MM.1S (cell line): ENCODE measurements around the gene ANKRD13A.

Source experiments
- DNase-seq: peaks from one replicate; pipeline ENCODE4 v3.0.0-alpha.2; 2015
- H2AFZ ChIP-seq: fragments of 300-600 bp; sonication (generic); 2 replicates; pipeline ENCODE4 v1.6.0; 2016; ENCODE audit warnings: antibody characterized with exemption, low read length
- H3F3A ChIP-seq: fragments of 300-600 bp; sonication (generic); 2 replicates; pipeline ENCODE4 v1.6.1; 2016; ENCODE audit warnings: mild to moderate bottlenecking, antibody characterized with exemption, low read length, moderate library complexity, mixed read lengths; ENCODE audit not compliant: insufficient read depth
- H3K27ac ChIP-seq: fragments of 300-600 bp; sonication (generic); 2 replicates; pipeline ENCODE4 v1.5.1; 2016; ENCODE audit warnings: mild to moderate bottlenecking, low read length
- H3K27me3 ChIP-seq: fragments of 300-600 bp; sonication (generic); replicated peaks from 2 replicates; pipeline ENCODE4 v1.6.0; 2016; ENCODE audit warnings: low read length; ENCODE audit not compliant: insufficient read depth
- H3K36me3 ChIP-seq: fragments of 300-600 bp; sonication (generic); replicated peaks from 2 replicates; pipeline ENCODE4 v1.6.1; 2016; ENCODE audit warnings: mild to moderate bottlenecking, low read length, mixed read lengths; ENCODE audit not compliant: insufficient read depth
- H3K4me1 ChIP-seq: fragments of 300-600 bp; sonication (generic); 2 replicates; pipeline ENCODE4 v1.6.1; 2016; ENCODE audit warnings: low read length, mixed read lengths
- H3K4me2 ChIP-seq: fragments of 300-600 bp; sonication (generic); 2 replicates; pipeline ENCODE4 v1.6.0; 2016; ENCODE audit warnings: low read depth, low read length
- H3K4me3 ChIP-seq: fragments of 300-600 bp; sonication (generic); 2 replicates; pipeline ENCODE4 v1.5.1; 2016; ENCODE audit warnings: low read length, mixed read lengths
- H3K79me2 ChIP-seq: fragments of 300-600 bp; sonication (generic); 2 replicates; pipeline ENCODE4 v1.6.1; 2016; ENCODE audit warnings: mixed run types, low read length, mixed read lengths
- H3K9ac ChIP-seq: fragments of 300-600 bp; sonication (generic); 2 replicates; pipeline ENCODE4 v1.6.1; 2016; ENCODE audit warnings: low read length, mixed read lengths
- H3K9me2 ChIP-seq: fragments of 300-600 bp; sonication (generic); replicated peaks from 2 replicates; pipeline ENCODE4 v1.6.1; 2016; ENCODE audit warnings: mild to moderate bottlenecking, low read length, mixed read lengths; ENCODE audit not compliant: insufficient read depth
- H3K9me3 ChIP-seq: fragments of 300-600 bp; sonication (generic); replicated peaks from 2 replicates; pipeline ENCODE4 v1.6.1; 2016; ENCODE audit warnings: mild to moderate bottlenecking, low read length, mixed read lengths; ENCODE audit not compliant: insufficient read depth
- H4K20me1 ChIP-seq: fragments of 300-600 bp; sonication (generic); 2 replicates; pipeline ENCODE4 v1.6.1; 2016; ENCODE audit warnings: mild to moderate bottlenecking, low read length, moderate library complexity, mixed read lengths; ENCODE audit not compliant: insufficient read depth
- EZH2 ChIP-seq: fragments of 300-600 bp; sonication (generic); optimal IDR thresholded peaks from 2 replicates; pipeline ENCODE3; 2017; ENCODE audit warnings: low read depth, mild to moderate bottlenecking, antibody characterized with exemption, low read length, mixed read lengths
- EZH2phosphoT487 ChIP-seq: fragments of 300-600 bp; sonication (generic); IDR thresholded peaks from 2 replicates; pipeline ENCODE4 v1.6.1; 2018; ENCODE audit warnings: antibody characterized with exemption, low read length
- TF ChIP-seq, protein P1 (sequence below): fragments of 300-600 bp; sonication (generic); IDR thresholded peaks from 2 replicates; pipeline ENCODE4 v1.5.1; 2016; ENCODE audit warnings: antibody characterized with exemption, low read length, mixed read lengths

ANKRD13A gene

DNA sequence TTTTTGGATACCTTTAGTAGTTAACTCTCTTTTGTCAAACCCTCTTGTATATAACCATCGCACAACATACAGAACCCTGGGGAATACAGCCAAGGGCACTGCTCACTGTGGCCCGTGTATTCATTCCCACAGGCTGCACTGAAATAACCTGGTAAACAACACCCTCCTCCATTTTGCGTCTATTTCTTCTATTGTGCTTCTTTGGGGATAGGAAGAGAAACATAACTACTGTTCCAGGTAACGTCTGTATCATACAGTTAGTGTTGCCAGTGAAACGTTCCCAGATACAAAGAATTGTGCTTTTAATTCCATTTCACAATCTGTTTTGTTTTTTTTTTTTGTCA is 39.5 kb downstream of the ANKRD13A start:
- DNase-seq = no peak
- Histone ChIP-seq H2AFZ (no peak overlapping the region), H3K27me3 (no peaks in the 10 kb centered on the region), H3K4me3 (no peak overlapping the region), H3K9ac (no peak overlapping the region), H3K27ac (no peak overlapping the region), H3K4me2 (no peak overlapping the region), H3F3A (no peaks in the 10 kb centered on the region), H3K36me3 (no peaks in the 10 kb centered on the region), H4K20me1 (no peaks in the 10 kb centered on the region), H3K9me3 (no peaks in the 10 kb centered on the region), H3K79me2 (no peaks in the 10 kb centered on the region), H3K9me2 (no peaks in the 10 kb centered on the region), H3K4me1 (no peaks in the 10 kb centered on the region)
- TF ChIP-seq, protein P1, sequence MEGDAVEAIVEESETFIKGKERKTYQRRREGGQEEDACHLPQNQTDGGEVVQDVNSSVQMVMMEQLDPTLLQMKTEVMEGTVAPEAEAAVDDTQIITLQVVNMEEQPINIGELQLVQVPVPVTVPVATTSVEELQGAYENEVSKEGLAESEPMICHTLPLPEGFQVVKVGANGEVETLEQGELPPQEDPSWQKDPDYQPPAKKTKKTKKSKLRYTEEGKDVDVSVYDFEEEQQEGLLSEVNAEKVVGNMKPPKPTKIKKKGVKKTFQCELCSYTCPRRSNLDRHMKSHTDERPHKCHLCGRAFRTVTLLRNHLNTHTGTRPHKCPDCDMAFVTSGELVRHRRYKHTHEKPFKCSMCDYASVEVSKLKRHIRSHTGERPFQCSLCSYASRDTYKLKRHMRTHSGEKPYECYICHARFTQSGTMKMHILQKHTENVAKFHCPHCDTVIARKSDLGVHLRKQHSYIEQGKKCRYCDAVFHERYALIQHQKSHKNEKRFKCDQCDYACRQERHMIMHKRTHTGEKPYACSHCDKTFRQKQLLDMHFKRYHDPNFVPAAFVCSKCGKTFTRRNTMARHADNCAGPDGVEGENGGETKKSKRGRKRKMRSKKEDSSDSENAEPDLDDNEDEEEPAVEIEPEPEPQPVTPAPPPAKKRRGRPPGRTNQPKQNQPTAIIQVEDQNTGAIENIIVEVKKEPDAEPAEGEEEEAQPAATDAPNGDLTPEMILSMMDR = no peak
- TF ChIP-seq EZH2 (no peak), EZH2phosphoT487 (no peak)

DNA sequence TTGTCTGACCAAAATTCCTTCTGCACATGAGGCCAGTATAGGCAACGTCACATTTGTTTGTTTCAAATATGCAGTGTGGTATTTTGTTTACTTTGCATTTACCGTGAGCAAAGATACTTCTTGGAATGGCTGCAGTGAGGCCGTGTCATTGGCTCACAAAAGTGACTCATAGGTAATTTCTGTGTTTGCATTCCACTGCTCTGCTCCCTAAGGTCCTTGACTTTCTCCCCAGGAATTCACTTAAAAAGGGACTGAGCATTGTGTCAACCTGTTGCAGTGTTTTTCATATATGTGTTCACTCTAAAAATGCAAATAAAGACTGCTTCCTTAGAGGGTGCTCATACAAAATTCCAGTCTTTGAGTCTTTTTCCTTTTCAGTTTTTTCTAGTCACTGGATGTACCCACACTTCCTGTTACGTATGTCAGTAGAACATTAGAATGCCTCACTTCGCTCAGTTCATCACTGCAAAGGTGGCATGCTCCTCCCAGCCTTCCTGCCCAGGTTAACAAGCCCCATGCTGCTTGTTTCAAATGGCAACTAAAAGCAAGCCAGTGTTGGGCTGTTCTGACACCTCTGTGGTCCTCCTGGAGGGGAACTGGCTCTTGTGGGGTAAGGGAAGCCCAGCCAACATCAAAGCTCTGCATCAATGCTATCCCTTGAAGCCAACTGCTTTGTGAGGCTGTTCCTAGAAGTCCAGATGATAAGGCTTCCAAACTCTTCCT is 40.0 kb downstream of the ANKRD13A start:
- no peaks in the 10 kb centered on the region for H4K20me1 ChIP-seq
- no peaks in the 10 kb centered on the region for H3F3A ChIP-seq
- TF ChIP-seq, protein P1 = no peak
- TF ChIP-seq EZH2phosphoT487 = no peak
- no peak for TF ChIP-seq EZH2
- no peaks in the 10 kb centered on the region for H3K79me2 ChIP-seq
- H3K4me2 ChIP-seq = no peak overlapping the region
- H3K9ac ChIP-seq = no peak overlapping the region
- no peaks in the 10 kb centered on the region for H3K36me3 ChIP-seq
- no peak overlapping the region for H2AFZ ChIP-seq
- H3K27ac ChIP-seq = no peak overlapping the region
- no peaks in the 10 kb centered on the region for H3K27me3 ChIP-seq
- no peaks in the 10 kb centered on the region for H3K9me3 ChIP-seq
- no peak overlapping the region for H3K4me3 ChIP-seq
- DNase-seq = no peak
- no peaks in the 10 kb centered on the region for H3K4me1 ChIP-seq
- no peaks in the 10 kb centered on the region for H3K9me2 ChIP-seq

DNA sequence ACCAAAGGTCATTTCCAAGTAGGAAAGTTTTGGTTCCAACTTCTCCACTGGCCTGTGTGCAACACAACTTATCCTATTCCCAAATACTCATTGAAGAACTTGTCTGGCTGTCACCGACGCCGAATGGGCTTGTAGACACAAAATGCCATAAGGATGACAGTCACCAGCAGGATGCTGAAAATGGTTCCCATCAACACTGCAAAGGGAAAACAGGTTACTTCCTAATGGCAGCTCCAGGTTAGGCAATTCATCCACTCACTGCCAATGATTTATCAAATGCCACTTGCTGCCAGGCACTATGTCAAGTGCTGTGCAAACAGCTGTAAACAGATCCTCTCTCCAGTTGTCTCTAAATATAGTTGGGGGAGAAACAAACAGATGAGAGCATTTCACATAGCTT is 43.0 kb downstream of the ANKRD13A start:
- Histone ChIP-seq H3K27ac (no peak overlapping the region), H3K79me2 (peaks cover 10% of the 10 kb centered on the region), H3K9ac (no peak overlapping the region), H3K27me3 (no peaks in the 10 kb centered on the region), H3K9me2 (no peaks in the 10 kb centered on the region), H3K36me3 (no peaks in the 10 kb centered on the region), H4K20me1 (no peaks in the 10 kb centered on the region), H3K4me2 (no peak overlapping the region), H3F3A (no peaks in the 10 kb centered on the region), H2AFZ (no peak overlapping the region), H3K4me1 (no peaks in the 10 kb centered on the region), H3K9me3 (no peaks in the 10 kb centered on the region), H3K4me3 (no peak overlapping the region)
- TF ChIP-seq EZH2phosphoT487 (no peak), EZH2 (no peak)
- TF ChIP-seq, protein P1 = no peak
- DNase-seq = no peak
